Naive B cell (primary cell): ENCODE measurements around the gene GARIN5B. TPM values are rescaled to one million over a fixed set of nuclear protein-coding genes. Genes with fewer than 3 reads are reported as not detected.
A peak's percentile ranks its signal among the peaks of the same experiment; 100 is the strongest.

Experiments
- ATAC-seq, 2 donors: fragments of 150-1000 bp; cut with Tn5 transposase; 2 replicates each; pipeline ENCODE4 v1.10.0; 2021; ENCODE audit warnings: low read depth in 2 of 2, mild to moderate bottlenecking in 2 of 2, moderate library complexity in 2 of 2
- DNase-seq: peaks from one replicate; pipeline ENCODE4 v3.0.0; 2022
- H3K27ac Mint-ChIP-seq, 6 donors: one replicate each; pipeline ENCODE4 v1.8.0; 2020 to 2022; ENCODE audit warnings: mild to moderate bottlenecking in 6 of 6, mixed read lengths in 6 of 6, moderate library complexity in 5 of 6, inconsistent platforms in 2 of 6
- H3K27me3 Mint-ChIP-seq, 3 donors: one replicate each; pipeline ENCODE4 v1.8.0; 2021 to 2022; ENCODE audit warnings: mixed read lengths in 3 of 3, mild to moderate bottlenecking in 1 of 3
- H3K36me3 Mint-ChIP-seq, 2 donors: one replicate each; pipeline ENCODE4 v1.8.0; 2020 to 2022; ENCODE audit warnings: mixed read lengths in 2 of 2, inconsistent platforms in 1 of 2, mild to moderate bottlenecking in 1 of 2
- H3K4me1 Mint-ChIP-seq, 3 donors: one replicate each; pipeline ENCODE4 v1.8.0; 2020 to 2022; ENCODE audit warnings: mixed read lengths in 3 of 3, inconsistent platforms in 1 of 3, mild to moderate bottlenecking in 1 of 3, moderate library complexity in 1 of 3
- H3K4me3 Mint-ChIP-seq, 8 donors: one replicate each; pipeline ENCODE4 v1.8.0; 2020 to 2022; ENCODE audit warnings: mild to moderate bottlenecking in 8 of 8, mixed read lengths in 8 of 8, moderate library complexity in 8 of 8, inconsistent platforms in 2 of 8
- H3K9me3 Mint-ChIP-seq, 7 donors: one replicate each; pipeline ENCODE4 v1.8.0; 2020 to 2022; ENCODE audit warnings: mixed read lengths in 7 of 7, mild to moderate bottlenecking in 5 of 7, inconsistent platforms in 2 of 7, moderate library complexity in 1 of 7
- polyA plus RNA-seq, 6 donors: library from polyadenylated mRNA; unstranded; fragments of 300-500 nt; fragmentation: Illumina TruSeq; gene quantifications; one replicate each; pipeline ENCODE4 v1.2.3, GENCODE V29; 2021; ENCODE audit warnings: low read depth in 6 of 6

Gene GARIN5B
- polyA plus RNA-seq, 6 donors from 2014 or later: not detected

GRCh38 chr19:55398200-55398925 lies 35.3 kb upstream of the GARIN5B start:
- peaks cover 0 to 6% (median 2%) of the 10 kb centered on the region in 3 donors for H3K4me1 Mint-ChIP-seq
- ATAC-seq (no peak), DNase-seq (no peak)
- no peaks in the 10 kb centered on the region for H3K27me3 Mint-ChIP-seq
- no peaks in the 10 kb centered on the region for H3K9me3 Mint-ChIP-seq
- H3K4me3 Mint-ChIP-seq: peak overlapping the region in 1 of 8 donors; percentile 30
- H3K27ac Mint-ChIP-seq: peak overlapping the region in 2 of 6 donors; percentile 49 to 52
- H3K36me3 Mint-ChIP-seq: peaks cover 4 to 5% of the 10 kb centered on the region in 2 donors

- Mint-ChIP-seq H3K36me3 (peaks cover 0 to 5% of the 10 kb centered on the region in 2 donors), H3K27me3 (no peaks in the 10 kb centered on the region), H3K27ac (peak overlapping the region in 3 of 6 donors; percentile 30 to 86 (median 60)), H3K9me3 (no peaks in the 10 kb centered on the region), H3K4me3 (peak overlapping the region in 2 of 8 donors; percentile 17 to 41), H3K4me1 (peaks cover 27 to 37% (median 30%) of the 10 kb centered on the region in 3 donors)
- no peak for DNase-seq
- ATAC-seq: no peak
Observed at GRCh38 chr19:55392820-55393761, 30.0 kb upstream of the GARIN5B start.

GRCh38 chr19:55391702-55392615 lies 28.9 kb upstream of the GARIN5B start:
- H3K9me3 Mint-ChIP-seq: no peaks in the 10 kb centered on the region
- H3K4me3 Mint-ChIP-seq: peak overlapping the region in 1 of 8 donors; percentile 47
- peaks cover 30 to 48% (median 35%) of the 10 kb centered on the region in 3 donors for H3K4me1 Mint-ChIP-seq
- no peaks in the 10 kb centered on the region for H3K27me3 Mint-ChIP-seq
- H3K27ac Mint-ChIP-seq: peak overlapping the region in 3 of 6 donors; percentile 70 to 84 (median 76)
- DNase-seq: no peak
- H3K36me3 Mint-ChIP-seq: peaks cover 0 to 5% of the 10 kb centered on the region in 2 donors
- no peak for ATAC-seq

GRCh38 chr19:55391191-55391670 lies 28.2 kb upstream of the GARIN5B start:
- no peak overlapping the region for H3K4me3 Mint-ChIP-seq
- H3K27me3 Mint-ChIP-seq: no peaks in the 10 kb centered on the region
- no peak for DNase-seq
- peaks cover 37 to 55% (median 42%) of the 10 kb centered on the region in 3 donors for H3K4me1 Mint-ChIP-seq
- H3K9me3 Mint-ChIP-seq: no peaks in the 10 kb centered on the region
- peak overlapping the region in 1 of 6 donors; percentile 42 for H3K27ac Mint-ChIP-seq
- peaks cover 0 to 5% of the 10 kb centered on the region in 2 donors for H3K36me3 Mint-ChIP-seq
- ATAC-seq: no peak

GRCh38 chr19:55390461-55390880 lies 27.4 kb upstream of the GARIN5B start:
- DNase-seq: no peak
- Mint-ChIP-seq H3K4me1 (peaks cover 43 to 62% (median 49%) of the 10 kb centered on the region in 3 donors), H3K9me3 (peaks cover 0 to 5% (median 0%) of the 10 kb centered on the region in 7 donors), H3K27me3 (no peaks in the 10 kb centered on the region), H3K27ac (peak overlapping the region in 3 of 6 donors; percentile 56 to 76 (median 72)), H3K36me3 (peaks cover 0 to 9% of the 10 kb centered on the region in 2 donors), H3K4me3 (peak overlapping the region in 2 of 8 donors; percentile 21 to 78)
- ATAC-seq: no peak

- no peak for DNase-seq
- ATAC-seq: no peak
- H3K27ac Mint-ChIP-seq: peak overlapping the region in 4 of 6 donors; percentile 72 to 89 (median 74)
- H3K27me3 Mint-ChIP-seq: no peaks in the 10 kb centered on the region
- H3K4me1 Mint-ChIP-seq: peaks cover 46 to 68% (median 58%) of the 10 kb centered on the region in 3 donors
- peaks cover 0 to 9% of the 10 kb centered on the region in 2 donors for H3K36me3 Mint-ChIP-seq
- H3K4me3 Mint-ChIP-seq: peak overlapping the region in 6 of 8 donors; percentile 13 to 91 (median 58)
- peaks cover 0 to 5% (median 0%) of the 10 kb centered on the region in 7 donors for H3K9me3 Mint-ChIP-seq
Observed at GRCh38 chr19:55389386-55390317, 26.6 kb upstream of the GARIN5B start.

GRCh38 chr19:55387736-55388497 lies 24.9 kb upstream of the GARIN5B start:
- H3K27ac Mint-ChIP-seq: peak overlapping the region in 4 of 6 donors; percentile 22 to 99 (median 54)
- DNase-seq (no peak), ATAC-seq (no peak)
- peaks cover 0 to 9% of the 10 kb centered on the region in 2 donors for H3K36me3 Mint-ChIP-seq
- peak overlapping the region; percentile 47 to 100 (median 100) for H3K4me3 Mint-ChIP-seq
- H3K27me3 Mint-ChIP-seq: no peaks in the 10 kb centered on the region
- H3K9me3 Mint-ChIP-seq: peaks cover 0 to 5% (median 0%) of the 10 kb centered on the region in 7 donors
- H3K4me1 Mint-ChIP-seq: peaks cover 44 to 76% (median 62%) of the 10 kb centered on the region in 3 donors

GRCh38 chr19:55386493-55386971 lies 23.5 kb upstream of the GARIN5B start:
- DNase-seq (peak; percentile 47), ATAC-seq (no peak)
- no peaks in the 10 kb centered on the region for H3K27me3 Mint-ChIP-seq
- peak overlapping the region; percentile 99 to 100 (median 100) for H3K27ac Mint-ChIP-seq
- peaks cover 50 to 82% (median 74%) of the 10 kb centered on the region in 3 donors for H3K4me1 Mint-ChIP-seq
- peaks cover 0 to 9% of the 10 kb centered on the region in 2 donors for H3K36me3 Mint-ChIP-seq
- peak overlapping the region; percentile 91 to 100 (median 100) for H3K4me3 Mint-ChIP-seq
- H3K9me3 Mint-ChIP-seq: peaks cover 0 to 5% (median 0%) of the 10 kb centered on the region in 7 donors

- ATAC-seq: peak; percentile 77 to 80
- peak; percentile 98 for DNase-seq
- H3K27ac Mint-ChIP-seq: peak within 1 kb of the TSS; percentile 99 to 100 (median 100)
- H3K4me3 Mint-ChIP-seq: peak within 1 kb of the TSS; percentile 91 to 100 (median 100)
- H3K4me1 Mint-ChIP-seq: peaks cover 50 to 82% (median 76%) of the 10 kb centered on the region in 3 donors
- H3K9me3 Mint-ChIP-seq: peaks cover 0 to 5% (median 0%) of the 10 kb centered on the region in 7 donors
- H3K27me3 Mint-ChIP-seq: no peaks in the 10 kb centered on the region
- peaks cover 0 to 8% of the 10 kb centered on the region in 2 donors for H3K36me3 Mint-ChIP-seq
Observed at GRCh38 chr19:55385724-55386492, 22.8 kb upstream of the GARIN5B start, which contains the start of gene RPL28. Gene RPL28, plus strand, starts transcription at chr19:55385932. Its CDS starts 426 bp downstream, at chr19:55386358.
